Sigmoid colon (tissue), 4 donors: Measurements from ENCODE around the gene MYL10.

Source experiments
- CTCF ChIP-seq, 4 experiments: fragments of 450-650 bp in 3 of 4; fragments of 200-600 bp in 1 of 4; IDR thresholded peaks; one replicate each; pipeline ENCODE4 v1.5.1; 2016 to 2019; ENCODE audit warnings: antibody characterized with exemption in 4 of 4, mild to moderate bottlenecking in 3 of 4, moderate library complexity in 2 of 4
- EP300 ChIP-seq, 4 donors: sonication (generic); formaldehyde crosslinking; IDR thresholded peaks; one replicate each; pipeline ENCODE4 v1.6.1; 2017; ENCODE audit warnings: antibody characterized with exemption in 4 of 4
- POLR2A ChIP-seq, 2 donors: fragments of 450-650 bp; IDR thresholded peaks; one replicate each; pipeline ENCODE4 v1.6.1; 2016; ENCODE audit warnings: antibody characterized with exemption in 2 of 2, mild to moderate bottlenecking in 2 of 2, moderate library complexity in 2 of 2
- POLR2AphosphoS5 ChIP-seq, 4 donors: sonication (generic); formaldehyde crosslinking; IDR thresholded peaks; one replicate each; pipeline ENCODE4 v1.6.1; 2017; ENCODE audit warnings: antibody characterized with exemption in 4 of 4

GRCh38 chr7:101666293-101666692, 37.2 kb upstream of the MYL10 start:
- TF ChIP-seq CTCF (IDR thresholded peaks at IDR 0.05) (no peak), POLR2A (IDR thresholded peaks at IDR 0.05) (no peak), EP300 (IDR thresholded peaks at IDR 0.05) (no peak), POLR2AphosphoS5 (IDR thresholded peaks at IDR 0.05) (no peak)
